ENCODE results near the gene IL15RA.
A peak's percentile ranks its signal among the peaks of the same experiment; 100 is the strongest.

Gene IL15RA, protein sequence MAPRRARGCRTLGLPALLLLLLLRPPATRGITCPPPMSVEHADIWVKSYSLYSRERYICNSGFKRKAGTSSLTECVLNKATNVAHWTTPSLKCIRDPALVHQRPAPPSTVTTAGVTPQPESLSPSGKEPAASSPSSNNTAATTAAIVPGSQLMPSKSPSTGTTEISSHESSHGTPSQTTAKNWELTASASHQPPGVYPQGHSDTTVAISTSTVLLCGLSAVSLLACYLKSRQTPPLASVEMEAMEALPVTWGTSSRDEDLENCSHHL

DNA sequence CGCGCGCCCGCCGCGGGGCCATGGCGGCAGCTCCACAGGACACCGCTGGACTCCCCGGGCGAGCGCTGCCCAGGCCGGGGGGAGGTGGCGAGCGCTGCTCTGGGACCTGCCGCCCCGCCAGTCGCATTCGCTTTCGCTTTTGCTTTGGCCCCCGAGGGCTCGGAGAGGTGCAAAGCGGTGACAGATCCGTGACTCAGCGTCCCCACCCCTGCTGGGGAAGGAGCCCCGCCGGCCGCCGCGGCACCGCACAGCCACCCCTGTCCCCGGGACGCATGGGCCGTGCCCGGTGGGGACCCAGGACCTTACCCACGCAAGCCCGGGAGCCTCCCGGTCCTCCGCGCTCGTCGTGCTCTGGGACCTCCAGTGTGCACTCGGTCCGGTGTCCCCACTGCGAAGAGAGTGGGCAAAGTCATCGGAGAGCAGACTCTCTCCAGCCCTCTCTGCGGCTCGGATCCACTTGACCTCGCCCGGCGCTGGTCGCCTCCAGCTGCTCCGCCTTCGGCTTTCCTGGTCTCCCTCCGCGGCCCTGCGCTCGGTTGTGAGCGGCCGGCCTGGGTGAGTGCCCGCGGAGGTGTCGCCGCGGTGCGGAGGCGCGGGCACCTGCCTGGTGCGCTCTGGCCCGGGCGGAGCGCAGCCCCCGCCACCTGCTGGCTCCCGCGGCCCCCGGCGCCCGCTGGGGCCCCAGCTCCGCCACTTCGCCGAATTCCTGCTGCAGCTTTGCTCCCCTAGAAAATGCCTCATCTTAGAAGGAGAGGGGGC lies at the start of gene IL15RA:
Gene IL15RA (minus strand): TSS at position 73 of the 759 bp plus-strand sequence. CDS start 51 bp downstream, at position 22.
- DNase-seq: peak; percentile 76 to 82

DNA sequence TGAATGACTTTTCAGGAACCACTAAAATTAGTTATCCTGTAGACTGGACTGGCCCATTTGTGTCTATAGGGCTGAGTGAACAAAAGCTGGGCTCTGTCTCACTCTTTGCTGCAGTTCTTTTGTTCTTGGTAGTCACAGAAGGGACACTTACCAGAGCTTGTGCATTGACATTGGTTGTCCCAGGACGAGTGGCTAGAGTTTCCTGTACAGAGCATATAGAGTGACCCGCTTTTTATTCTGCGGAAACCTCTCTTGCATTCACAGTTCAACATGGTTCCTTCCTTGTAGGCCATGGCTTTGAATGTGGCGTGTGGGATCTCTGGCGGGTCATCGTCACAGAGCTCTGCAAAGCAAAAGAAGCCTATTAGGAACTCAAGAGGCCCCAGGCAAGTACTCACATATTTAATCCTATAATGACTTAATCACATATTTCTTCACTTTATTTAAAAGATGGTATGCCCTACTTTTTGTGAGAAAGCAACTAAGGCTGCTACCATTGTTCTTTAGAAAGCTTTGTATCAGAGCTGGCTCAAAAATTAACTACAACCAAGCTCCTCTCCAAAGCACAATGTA lies 48.4 kb upstream of the IL15RA start:
- DNase-seq: no peak

DNA sequence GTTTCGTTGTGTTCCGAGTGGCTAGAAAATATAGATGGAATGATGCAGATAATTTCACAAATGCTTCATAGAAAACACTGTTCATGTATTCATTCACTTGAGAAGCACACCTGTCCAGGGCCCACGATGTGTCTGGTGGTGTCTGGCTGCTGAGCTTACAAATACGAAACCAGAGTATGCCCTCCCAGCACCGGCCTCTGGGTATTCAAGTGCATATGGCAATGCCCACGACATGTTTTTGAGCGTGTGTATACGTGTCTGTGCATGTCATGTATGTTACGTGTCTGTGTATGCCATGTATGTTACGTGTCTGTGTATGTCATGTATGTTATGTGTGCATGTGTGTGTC lies 47.0 kb upstream of the IL15RA start:
- no peak for DNase-seq

DNA sequence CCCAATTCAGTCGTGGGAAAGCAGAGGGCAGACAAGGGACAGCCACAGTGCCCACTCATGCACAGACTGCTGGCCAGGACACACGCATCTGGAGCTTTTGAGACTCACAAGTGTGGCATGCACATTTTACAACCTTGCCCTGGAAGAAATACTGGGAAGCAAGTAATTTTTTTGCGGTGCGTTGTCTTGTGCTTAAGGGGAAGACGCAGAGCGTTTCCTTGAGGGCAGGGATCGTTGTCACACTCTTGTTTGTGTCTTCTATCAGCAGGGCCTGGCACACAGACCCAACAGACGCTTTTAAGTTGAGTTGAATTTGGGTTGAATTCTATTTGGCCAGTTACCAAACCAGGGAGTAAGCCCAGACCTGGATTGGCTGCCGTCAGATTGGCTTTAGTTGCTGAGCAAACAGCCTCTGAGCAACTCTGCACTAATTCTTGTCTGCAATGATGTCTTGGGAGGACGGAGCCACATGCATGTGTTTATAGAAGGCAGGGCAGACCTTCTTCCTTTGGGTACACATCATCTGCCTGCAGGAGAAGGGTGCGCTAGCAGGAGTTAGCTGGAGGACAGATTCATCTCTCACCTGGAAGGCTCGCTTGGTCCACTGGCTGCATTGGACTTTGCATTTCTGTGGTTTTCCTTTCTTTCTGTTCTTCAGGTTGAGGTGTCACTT lies 46.5 kb upstream of the IL15RA start:
- no peak for DNase-seq

DNA sequence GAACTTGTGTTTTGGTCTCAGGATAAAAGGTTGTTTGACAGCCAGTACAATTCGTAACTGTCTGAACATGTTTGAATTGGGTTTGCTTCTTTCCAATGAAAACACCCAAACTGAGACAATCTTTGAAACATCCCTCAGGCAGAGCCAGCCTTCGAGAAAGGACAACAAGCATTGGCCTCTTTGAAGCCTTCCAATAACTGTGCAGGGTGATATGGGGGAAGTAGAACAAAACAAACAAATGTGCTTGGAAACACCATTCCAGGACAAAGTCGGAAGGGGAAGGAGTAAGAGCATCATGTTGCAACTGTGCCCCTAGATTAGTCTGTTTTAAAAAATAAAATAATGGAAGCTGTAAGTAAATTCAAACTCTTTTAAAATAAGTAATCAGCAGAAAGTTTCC lies 45.3 kb upstream of the IL15RA start:
- DNase-seq: no peak

DNA sequence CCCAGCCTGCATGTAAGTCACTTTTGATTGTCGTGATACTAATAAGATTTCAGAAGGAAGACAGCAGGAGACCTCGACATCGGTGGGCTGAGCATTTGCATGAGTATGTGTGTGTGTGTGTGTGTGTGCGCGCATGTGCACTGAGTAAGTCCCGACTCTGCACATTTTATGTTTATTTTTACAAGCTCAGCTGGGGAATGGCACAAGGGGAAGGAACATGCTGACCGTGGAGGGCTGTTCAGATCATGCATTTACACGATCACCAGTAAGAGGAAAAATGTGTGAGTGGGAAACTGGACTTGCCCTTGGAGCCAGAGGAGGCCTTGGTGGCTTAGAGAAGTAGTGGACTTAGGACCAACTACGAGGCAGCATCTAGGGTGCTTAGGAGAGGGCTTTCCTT lies 43.5 kb upstream of the IL15RA start:
- DNase-seq: no peak

DNA sequence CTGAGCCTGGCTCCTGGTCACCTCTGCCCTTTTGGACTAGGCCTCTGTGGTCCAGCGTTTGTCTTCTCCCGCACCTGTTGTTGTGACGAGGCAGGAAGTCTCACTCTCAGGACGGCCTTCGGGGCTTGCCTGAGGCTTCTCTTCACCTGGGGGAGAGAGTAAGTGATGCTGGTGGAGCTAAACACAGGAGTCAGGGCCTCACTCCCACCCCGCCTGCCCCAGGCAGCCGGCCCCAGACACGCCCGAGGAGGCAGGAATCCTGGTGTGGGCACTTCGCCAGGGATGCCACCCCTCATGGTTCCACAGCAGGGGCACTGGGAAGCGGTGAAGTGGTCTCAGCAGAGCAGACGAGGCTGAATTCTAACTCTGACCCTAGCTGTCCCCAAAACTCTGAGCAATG lies 42.5 kb upstream of the IL15RA start:
- DNase-seq: no peak

DNA sequence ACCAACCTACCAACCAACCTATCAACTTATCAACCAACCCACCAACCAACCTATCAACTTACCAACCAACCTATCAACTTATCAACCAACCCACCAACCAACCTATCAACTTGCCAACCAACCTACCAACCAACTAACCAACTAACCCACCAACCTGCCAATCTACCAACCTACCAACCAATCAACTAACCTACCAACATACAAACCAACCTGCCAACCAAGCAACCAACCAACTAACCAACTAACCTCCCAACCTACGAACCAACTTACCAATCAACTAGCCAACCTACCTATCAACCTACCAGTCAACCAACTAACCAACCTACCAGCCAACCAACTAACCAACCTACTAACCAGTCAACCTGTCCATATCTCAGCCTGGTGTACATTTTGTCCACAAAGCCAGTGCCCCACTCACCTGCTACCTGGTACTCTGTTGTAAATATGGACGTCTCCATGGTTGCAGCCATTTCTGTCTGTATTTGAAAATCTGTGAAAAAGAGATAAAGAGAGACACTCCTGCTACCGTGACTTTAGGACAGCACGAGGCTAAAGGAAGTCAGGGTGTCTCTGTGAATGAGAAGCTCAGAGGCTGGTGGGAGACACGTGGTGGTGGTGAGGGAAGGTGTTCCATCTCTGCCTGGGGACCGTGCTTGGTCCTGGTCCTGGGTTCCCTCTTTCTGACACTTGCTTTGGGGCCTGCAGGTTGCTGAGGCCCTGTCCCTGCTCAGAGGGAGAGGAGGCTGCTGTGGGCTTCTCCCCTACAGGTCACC lies 41.9 kb upstream of the IL15RA start:
- no peak for DNase-seq

DNA sequence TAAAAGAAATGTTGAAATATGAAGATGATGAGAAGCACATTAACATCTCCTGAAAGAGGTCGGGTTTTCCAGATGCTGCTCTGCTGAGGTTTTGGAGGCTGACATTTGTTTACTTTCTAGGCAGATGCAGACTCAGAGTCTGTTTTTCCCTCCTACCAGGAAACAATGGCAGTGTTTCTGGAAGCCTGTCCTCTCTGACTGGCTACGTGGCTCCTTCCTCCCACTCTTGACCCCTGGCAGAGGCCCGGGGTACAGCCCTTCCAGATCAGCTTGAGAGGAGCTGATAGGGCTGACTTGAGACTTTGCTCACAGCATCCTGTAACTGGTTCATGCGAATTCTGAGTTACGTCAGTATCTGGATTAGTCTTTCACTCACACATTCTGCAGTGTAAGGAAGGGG lies 41.1 kb upstream of the IL15RA start:
- no peak for DNase-seq

DNA sequence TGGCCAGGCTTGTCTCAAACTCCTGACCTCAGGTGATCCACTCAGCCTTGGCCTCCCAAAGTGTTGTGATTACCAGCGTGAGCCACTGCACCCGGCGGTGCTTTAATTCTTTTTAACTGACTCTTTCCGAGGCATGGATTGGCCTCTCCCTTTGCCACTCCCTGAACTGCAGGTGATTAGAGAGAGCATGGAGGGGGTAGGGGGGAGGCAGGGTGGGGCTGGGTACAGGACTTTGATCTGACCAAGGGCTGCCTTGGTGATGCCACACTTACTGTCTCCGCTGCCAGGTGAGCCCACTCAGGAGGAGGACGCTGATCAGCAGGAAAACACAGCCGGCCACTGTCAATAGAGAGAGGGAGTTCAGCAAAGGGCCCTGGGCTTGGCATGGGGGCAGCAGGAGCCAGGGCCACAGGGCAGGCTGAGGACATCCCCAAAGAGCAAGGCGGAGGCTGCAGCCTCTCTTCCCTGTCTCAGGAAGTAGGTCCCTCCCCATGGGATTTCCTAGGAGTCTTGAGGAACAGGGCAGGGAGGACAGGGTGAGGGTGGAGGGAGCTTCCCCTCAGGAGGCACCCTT lies 40.5 kb upstream of the IL15RA start:
- no peak for DNase-seq

DNA sequence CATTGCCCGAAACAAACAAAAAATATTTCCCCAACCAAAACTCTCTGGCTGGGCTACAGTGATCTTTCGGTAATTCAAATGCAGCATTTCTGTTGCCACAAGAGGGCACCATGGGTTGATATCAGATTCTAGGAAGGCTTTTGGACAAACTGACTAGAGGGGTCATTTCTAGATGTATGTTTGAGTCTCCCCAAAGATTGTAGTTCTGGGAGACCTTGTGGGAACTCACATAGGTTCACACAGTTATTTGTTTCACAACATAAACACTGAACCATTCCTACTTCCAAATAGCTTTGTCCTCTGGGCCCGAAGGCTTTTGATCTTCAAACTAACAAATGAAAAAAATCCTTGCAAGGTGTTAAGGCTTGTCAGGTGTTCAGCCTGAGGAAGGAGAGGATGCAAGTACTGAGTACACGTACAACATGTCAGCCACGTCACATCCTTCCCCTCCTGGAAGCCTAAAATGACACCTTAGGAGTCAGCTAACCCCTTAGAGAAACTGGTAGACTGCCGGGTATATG lies 37.0 kb upstream of the IL15RA start:
- peak; percentile 72 to 81 for DNase-seq

DNA sequence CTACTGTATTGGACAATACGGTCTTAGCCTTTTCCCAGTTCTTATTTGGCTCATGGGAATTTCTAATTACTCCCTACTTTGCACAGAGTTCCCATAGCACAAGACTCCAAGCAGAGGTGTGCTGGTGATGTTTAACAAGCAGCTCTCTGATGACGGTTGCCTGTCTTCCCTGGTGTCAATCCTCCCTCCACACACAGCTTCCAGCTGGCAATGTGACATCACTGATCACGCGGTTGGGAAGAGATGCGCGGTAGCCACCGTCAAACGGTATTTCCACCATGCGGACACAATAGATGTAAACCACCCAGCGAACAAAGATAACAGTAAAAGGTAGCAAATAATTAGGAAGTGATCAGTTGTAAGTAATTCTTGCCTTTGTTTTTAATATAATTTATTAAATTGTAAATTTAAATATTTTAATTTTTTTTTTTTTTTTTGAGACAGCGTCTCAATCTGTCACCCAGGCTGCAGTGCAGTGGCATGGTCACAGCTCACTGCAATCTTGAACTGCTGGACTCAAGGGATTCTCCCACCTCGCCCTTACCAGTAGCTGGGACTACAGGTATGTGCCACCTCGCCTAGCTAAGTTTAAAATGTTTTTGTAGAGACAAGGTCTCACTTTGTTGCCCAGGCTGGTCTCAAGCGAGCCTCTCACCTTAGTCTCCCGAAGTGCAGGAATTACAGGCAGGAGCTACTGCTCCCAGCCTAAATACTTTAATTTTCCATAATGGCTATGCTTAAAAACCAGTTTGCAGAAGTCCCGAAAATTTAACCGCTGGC lies 36.3 kb upstream of the IL15RA start:
- DNase-seq: no peak

DNA sequence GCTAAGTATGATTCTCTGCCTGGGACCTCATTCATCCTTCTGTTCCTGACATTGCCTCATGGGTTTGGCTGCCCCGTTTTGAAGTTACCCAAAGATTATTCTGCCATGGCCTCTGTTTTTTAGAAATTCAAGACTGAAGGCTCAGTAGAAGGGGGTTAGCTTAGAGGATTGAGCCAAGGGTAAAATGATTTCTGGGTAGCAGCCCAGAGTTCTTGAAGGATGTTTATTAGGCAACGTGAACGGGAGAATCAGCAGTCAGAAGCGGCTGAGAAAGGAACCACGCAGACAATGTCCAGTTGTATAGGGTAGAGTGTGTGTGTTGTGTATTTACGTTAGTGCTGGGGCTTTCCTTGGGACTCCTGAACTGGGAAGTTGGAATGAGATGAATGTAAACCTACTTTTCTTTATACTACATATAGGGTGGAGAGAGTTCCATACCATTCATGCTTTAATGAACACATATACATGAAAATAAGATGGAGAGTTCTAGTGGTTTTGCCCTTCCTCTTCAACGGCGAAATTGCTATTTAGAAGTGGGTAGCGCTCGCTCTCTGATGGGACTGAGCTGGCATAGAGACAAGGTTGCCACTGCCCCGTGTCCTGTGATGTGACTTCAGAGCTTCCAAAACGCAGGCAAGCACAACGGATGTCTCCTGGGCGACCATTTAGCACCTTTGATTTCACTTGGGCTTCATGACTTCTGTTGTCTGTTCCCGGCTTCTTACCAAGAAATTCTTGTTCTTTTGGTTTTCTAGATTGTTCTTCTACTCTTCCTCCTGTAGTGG lies 35.0 kb upstream of the IL15RA start:
- no peak for DNase-seq

DNA sequence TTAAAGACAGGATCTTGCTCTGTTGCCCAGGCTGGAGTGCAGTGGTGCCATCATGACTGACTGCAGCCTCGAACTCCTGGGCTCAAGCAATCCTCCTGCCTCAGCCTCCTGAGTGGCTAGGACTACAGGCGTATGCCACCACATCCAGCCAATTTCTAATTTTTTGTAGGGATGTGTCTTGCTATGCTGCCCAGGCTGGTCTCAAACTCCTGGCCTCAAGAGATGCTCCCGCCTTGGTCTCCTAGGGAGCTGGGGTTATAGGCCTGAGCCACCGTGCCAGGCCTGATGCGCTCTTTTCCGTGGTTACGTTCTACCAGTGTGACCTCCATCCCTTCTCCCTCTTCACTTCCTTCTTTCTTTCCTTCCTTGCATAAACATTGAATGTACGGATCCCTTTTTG lies 34.2 kb upstream of the IL15RA start:
- DNase-seq: no peak

DNA sequence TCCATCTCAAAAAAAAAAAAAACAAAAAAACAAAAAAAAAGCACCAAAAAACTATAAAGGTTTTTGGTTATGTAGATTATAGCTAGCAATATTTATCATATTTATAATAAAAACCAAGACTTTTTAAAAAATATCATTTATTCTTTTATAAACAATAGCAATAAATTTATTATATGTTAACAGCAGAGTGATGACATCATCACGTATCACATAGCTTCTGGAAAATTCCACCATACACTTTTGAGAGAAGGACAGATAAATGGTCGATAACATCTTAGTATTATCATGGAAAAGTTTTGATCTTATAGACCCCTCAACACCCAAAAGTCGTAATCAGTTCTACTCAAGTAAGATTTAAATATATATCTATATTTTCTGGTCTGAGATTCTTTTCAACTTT lies 33.2 kb upstream of the IL15RA start:
- no peak for DNase-seq

DNA sequence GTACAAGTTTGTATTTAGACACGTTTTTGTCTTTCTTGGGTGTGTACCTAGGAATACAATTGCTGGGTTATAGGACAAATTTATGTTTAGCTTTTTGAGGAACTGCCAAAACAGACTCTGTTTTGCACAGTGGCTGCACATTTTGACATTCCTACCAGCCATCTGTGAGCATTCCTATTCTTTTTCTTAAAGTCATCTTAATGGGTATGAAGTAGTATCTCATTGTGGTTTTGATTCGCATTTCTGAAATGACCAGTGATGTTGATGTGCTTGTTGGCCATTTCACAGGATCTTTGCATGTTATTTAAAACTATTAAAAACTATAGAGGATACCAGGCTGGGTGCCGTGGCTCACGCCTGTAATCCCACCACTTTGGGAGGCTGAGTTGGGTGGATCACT lies 32.6 kb upstream of the IL15RA start:
- no peak for DNase-seq

DNA sequence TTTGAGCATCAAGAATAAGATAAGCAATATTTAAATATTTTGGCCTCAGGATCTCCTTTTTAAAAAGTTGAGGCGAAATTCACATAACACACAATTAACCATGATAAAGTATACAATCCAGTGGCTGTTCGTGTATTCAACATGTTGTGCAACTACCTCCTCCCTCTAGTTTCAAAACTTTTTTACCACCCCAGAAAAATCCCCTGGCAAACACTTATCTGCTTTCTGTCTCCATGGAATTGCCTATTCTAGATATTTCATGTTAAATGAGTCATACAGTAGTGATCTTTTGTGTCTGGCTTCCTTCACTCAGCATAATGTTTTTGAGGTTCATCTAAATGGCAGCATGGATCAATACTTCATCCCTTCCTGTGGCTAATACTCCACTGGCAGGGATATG lies 31.8 kb upstream of the IL15RA start:
- no peak for DNase-seq

DNA sequence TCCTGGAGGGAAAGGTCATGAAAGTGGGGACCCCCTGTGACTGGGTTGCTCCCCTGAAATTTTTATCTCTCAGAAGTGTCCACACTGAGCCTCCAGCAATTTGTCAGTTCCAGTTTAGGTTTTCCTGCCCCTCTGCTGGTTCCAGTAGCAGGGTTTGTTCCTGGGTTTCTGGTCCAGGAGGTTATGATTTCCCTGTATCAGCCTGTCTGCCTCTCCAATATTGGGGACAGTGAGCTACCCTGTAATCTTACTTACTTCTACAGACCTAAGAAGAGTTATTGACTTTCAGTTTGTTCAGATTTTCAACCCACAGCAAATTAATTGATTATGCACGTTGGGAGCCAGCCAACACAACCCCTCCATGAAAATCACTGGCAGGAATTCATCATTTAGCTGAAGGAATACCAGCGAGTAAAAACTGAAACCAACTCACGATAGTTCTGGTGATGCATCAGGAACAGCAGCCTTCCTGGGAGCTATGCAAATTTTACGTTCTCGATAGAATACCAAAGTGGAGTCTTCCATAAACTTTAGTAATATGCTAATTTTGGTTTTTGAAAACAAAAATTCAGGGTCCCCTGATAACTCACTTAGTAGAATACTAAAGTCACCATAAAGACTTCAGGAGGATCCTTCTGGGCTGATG lies 31.3 kb upstream of the IL15RA start:
- no peak for DNase-seq

DNA sequence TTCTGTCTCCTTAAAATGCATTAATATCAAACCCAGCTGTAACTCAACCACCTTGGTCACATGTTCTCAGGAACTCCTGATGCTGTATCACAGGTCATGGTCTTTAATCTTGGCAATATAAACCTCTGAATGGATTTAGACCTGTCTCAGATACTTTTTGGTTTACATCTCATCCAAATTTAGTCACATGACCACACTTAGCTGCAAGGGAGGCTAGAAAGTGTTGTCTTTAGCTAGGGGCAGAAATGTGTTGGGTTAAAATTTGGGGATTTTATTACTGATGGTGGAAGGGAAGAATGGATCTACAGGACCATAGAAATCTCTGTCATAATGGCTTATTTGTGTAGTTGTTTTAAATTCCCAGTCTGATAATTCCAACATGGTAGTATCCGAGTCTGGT lies 29.6 kb upstream of the IL15RA start:
- DNase-seq: no peak

DNA sequence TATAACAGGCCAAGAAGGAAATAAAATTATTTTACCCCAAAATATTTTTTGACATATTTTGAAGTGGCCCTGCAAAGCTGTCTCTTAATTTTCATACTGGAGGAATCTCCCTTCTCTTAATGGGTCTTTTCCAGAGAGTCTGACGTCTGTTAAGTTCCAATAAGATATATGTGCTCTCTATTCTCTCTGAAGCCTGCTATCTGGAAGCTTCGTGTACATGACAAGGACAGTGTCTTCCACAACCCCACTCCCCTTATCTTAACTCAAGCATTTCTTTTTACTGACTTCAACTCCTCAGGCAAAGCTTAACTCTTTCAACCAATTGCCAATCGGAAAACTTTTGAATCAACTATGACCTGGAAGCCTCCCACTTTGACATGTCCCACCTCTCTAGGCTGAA lies 29.2 kb upstream of the IL15RA start:
- DNase-seq: no peak
